ENCODE measurements around the gene ITGB3. TPM values are rescaled to one million over a fixed set of nuclear protein-coding genes. Genes with fewer than 3 reads are reported as not detected.

Gene ITGB3
- total RNA-seq, 2 donors from 2014 or later, result 1.9 to 15.4 TPM

- H3K27ac ChIP-seq, result no peak overlapping the region
- TF ChIP-seq CTCF (IDR thresholded peaks at IDR 0.05), result no peak
- intact Hi-C loops (cut with DNase I), result no loop called here
- H3K9ac ChIP-seq (ENCODE audit: low read depth in 2 of 2, low read length in 2 of 2), result no peak overlapping the region
- DNase-seq, result peak; percentile 4
- H3K4me3 ChIP-seq, result no peak overlapping the region
- H3K4me1 ChIP-seq, result no peaks in the 10 kb centered on the region
- H3K36me3 ChIP-seq, result no peaks in the 10 kb centered on the region
- no peaks in the 10 kb centered on the region for H3K27me3 ChIP-seq
- H3K9me3 ChIP-seq, result no peaks in the 10 kb centered on the region
These were observed 46.2 kb upstream of the ITGB3 start for GRCh38 chr17:47207143-47208067.

- Histone ChIP-seq H3K4me1 (no peaks in the 10 kb centered on the region), H3K4me3 (no peak within 1 kb of the TSS), H3K27me3 (no peaks in the 10 kb centered on the region), H3K36me3 (no peaks in the 10 kb centered on the region), H3K9ac (ENCODE audit: low read depth in 2 of 2, low read length in 2 of 2) (no peak within 1 kb of the TSS), H3K27ac (no peak within 1 kb of the TSS), H3K9me3 (no peaks in the 10 kb centered on the region)
- DNase-seq, result no peak
- TF ChIP-seq CTCF (IDR thresholded peaks at IDR 0.05), result no peak
- intact Hi-C loops (cut with DNase I), result no loop called here
These were observed 44.7 kb upstream of the ITGB3 start, which contains the start of gene MYL4 for GRCh38 chr17:47208744-47209488. TSS of gene MYL4 (plus strand) at chr17:47209348. CDS start at chr17:47209423, 75 bp downstream.

GRCh38 chr17:47209499-47209898 is 44.1 kb upstream of the ITGB3 start:
- Histone ChIP-seq H3K27ac (no peak overlapping the region), H3K9me3 (no peaks in the 10 kb centered on the region), H3K4me3 (no peak overlapping the region), H3K4me1 (no peaks in the 10 kb centered on the region), H3K9ac (ENCODE audit: low read depth in 2 of 2, low read length in 2 of 2) (no peak overlapping the region), H3K36me3 (no peaks in the 10 kb centered on the region), H3K27me3 (no peaks in the 10 kb centered on the region)
- intact Hi-C loops (cut with DNase I), result no loop called here
- no peak for DNase-seq
- TF ChIP-seq CTCF (IDR thresholded peaks at IDR 0.05), result no peak

- Histone ChIP-seq H3K4me1 (no peaks in the 10 kb centered on the region), H3K27me3 (no peaks in the 10 kb centered on the region), H3K36me3 (no peaks in the 10 kb centered on the region), H3K4me3 (no peak overlapping the region), H3K9me3 (no peaks in the 10 kb centered on the region), H3K9ac (ENCODE audit: low read depth in 2 of 2, low read length in 2 of 2) (no peak overlapping the region), H3K27ac (no peak overlapping the region)
- TF ChIP-seq CTCF (IDR thresholded peaks at IDR 0.05), result no peak
- intact Hi-C loops (cut with DNase I), result no loop called here
- DNase-seq, result no peak
These were observed 43.5 kb upstream of the ITGB3 start for GRCh38 chr17:47210105-47210504.

GRCh38 chr17:47210779-47211178 is 42.8 kb upstream of the ITGB3 start:
- intact Hi-C loops (cut with DNase I), result no loop called here

More at GRCh38 chr17:47210779-47211178, 42.8 kb upstream of the ITGB3 start:
- TF ChIP-seq CTCF (IDR thresholded peaks at IDR 0.05), result no peak
- H3K27ac ChIP-seq, result no peak overlapping the region
- H3K4me1 ChIP-seq, result no peaks in the 10 kb centered on the region
- H3K27me3 ChIP-seq, result no peaks in the 10 kb centered on the region
- no peak overlapping the region for H3K9ac ChIP-seq (ENCODE audit: low read depth in 2 of 2, low read length in 2 of 2)
- no peaks in the 10 kb centered on the region for H3K36me3 ChIP-seq
- H3K4me3 ChIP-seq, result no peak overlapping the region
- H3K9me3 ChIP-seq, result no peaks in the 10 kb centered on the region
- no peak for DNase-seq

Measured in colonic mucosa (tissue), 4 donors.